Right ventricle myocardium inferior (tissue), 1 donor: ENCODE measurements around the gene STARD7. TPM values are rescaled to one million over a fixed set of nuclear protein-coding genes. Genes with fewer than 3 reads are reported as not detected.
A peak's percentile ranks its signal among the peaks of the same experiment; 100 is the strongest.
"Not testable (repeated sequence)": the region's sequence is repeated elsewhere in the genome, so short reads cannot be mapped to it uniquely, and the experiment has no call there.

Experiments used
- ATAC-seq: fragments of 200-7000 bp; cut with Tn5 transposase; one replicate; pipeline ENCODE4 v1.9.1; 2020; ENCODE audit warnings: mild to moderate bottlenecking, moderate library complexity
- DNase-seq: peaks from one replicate; pipeline ENCODE4 v3.0.0; 2021; ENCODE audit errors: missing footprints
- intact Hi-C: fragments of 100-400 bp; cut with DNase I; formaldehyde crosslinking; loops from one replicate; pipeline ENCODE4 v1.11.0; 2022
- total RNA-seq: library from RNA; stranded (reverse); fragmentation: NEBNext Ultra II Directional; extraction: Animal tissue kit (Norgen Biotek cat#: 25700); gene quantifications from one replicate; pipeline ENCODE4 v1.2.1, GENCODE V29; 2021
- donor health status: DM: no; HTN: yes; CAD: no; lungs with severe emphysema.

The STARD7 gene
- total RNA-seq, 1 donor from 2014 or later, result 194 TPM

GRCh38 chr2:96175951-96176350 lies 32.7 kb downstream of the STARD7 start:
- ATAC-seq (no peak), DNase-seq (no peak)
- intact Hi-C loops, result no loop called here

DNA sequence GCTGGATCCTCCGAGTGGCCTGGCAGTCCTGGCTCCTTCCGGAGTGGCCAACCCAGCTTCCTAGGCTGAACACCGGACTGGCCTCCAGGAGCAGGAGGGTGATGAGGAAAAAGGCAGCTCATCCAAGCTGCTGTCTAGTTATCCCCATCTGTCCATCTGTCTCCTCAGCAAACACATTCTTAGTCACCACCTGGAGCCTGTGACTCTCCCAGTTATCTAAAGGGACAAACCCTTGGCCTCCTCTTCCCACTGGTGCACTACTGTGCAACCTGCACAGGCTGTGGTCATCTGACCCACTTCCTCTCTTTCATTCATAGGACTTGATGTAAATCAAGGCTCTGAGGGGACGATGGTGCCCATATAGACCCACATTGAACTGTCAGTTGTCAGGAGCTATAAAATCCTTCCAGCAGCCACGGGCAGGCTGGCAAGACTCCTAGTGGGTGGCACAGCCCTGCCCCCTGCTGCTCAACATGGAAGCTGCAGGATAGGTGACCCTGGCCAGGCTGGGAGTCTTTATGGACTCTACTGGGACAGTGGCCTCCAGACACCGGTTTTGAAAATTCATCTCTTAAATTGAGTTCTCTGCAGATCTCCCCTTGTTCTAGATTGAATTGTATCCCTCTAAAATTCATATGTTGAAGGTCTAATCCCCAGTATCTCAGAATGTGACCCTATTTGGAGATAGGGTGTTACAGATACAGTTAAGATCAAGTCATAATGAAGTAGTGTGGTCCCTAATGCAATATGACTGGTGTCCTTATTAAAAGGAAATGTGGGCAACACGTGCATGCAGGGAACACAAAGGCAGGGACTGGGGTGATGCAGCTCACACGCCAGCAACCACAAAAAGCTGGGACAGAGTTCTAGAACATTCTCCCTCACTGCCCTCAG lies 34.1 kb downstream of the STARD7 start:
- intact Hi-C loops, result loop anchor here (1.0 kb wide), 1 partner anchor 36 kb away; the partner anchor contains the start of gene ASTL
- DNase-seq (peak; percentile 85), ATAC-seq (peak; percentile 85)

DNA sequence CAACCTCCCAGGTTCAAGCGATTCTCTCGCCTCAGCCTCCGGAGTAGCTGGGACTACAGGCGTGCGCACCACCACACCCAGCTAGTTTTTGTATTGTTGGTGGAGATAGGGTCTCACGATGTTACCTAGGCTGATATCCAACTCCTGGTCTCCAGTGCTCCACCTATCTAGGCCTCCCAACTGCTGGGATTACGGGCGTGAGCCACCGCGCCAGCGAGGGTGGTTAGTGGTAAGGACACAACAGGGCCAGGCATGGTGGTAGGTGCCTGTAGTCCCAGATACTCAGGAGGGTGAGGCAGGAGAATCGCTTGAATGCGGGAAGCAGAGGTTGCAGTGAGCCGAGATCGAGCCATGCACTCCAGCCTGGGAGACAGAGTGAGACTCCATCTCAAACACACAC lies 36.8 kb downstream of the STARD7 start:
- intact Hi-C loops, result no loop called here
- no peak for DNase-seq
- no peak for ATAC-seq

DNA sequence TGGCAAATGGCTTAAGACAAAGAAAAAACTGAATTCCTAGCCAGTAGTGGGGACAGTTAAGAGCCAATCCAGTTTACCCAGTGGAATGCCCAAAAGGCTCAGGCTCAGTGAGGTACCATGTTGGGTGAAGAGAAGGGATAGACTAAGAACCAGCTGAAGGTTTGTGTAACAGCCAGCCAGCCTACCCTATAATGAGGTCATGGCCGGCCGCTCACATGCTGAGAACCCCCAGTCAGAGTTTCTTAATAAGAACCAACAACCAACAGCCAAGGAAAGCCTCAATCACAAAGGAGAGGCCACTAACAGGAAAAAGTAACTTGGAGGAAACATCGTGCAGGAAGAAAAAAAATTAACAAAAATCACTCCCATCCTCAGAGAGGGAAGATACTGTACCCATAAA lies 38.0 kb downstream of the STARD7 start:
- no peak for DNase-seq
- no peak for ATAC-seq
- intact Hi-C loops, result no loop called here

DNA sequence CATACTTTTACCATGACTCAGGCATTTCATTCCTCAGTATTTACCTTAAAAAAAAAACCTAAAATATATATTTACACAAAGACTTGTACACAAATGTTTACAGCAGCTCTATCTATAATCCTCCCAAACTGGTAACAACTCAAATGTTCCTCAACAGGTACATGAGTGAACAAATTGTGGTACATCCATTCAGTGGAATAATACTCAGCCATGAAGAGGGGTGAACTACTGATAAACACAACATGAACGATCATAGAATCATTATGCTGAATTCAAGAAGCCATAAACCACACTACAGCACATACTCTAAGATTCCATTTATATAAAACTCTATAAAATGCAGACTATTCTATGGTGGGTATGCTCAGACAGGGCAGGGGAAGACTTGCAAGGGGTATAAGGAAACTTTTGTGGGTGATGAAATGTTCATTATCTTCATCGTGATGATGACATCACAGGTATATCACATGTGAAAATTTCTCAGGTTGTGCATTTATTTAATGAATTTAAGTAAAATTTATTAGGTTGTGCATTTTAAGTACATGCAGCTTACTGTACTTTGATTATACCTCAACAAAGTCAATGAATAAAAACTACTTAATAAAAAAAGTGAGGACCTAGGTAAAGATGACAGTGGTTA lies 38.6 kb downstream of the STARD7 start:
- intact Hi-C loops, result no loop called here
- DNase-seq (no peak), ATAC-seq (no peak)

GRCh38 chr2:96167407-96168013 lies 41.1 kb downstream of the STARD7 start:
- DNase-seq (no peak), ATAC-seq (no peak)
- intact Hi-C loops, result no loop called here

GRCh38 chr2:96164459-96165184 lies 44.0 kb downstream of the STARD7 start:
- ATAC-seq, result no peak
- no peak for DNase-seq
- intact Hi-C loops, result no loop called here

GRCh38 chr2:96163768-96164429 lies 44.7 kb downstream of the STARD7 start:
- intact Hi-C loops, result no loop called here
- DNase-seq, result no peak
- no peak for ATAC-seq

- intact Hi-C loops, result no loop called here
- ATAC-seq, result no peak
These were observed 45.2 kb downstream of the STARD7 start for GRCh38 chr2:96163415-96163767.

DNA sequence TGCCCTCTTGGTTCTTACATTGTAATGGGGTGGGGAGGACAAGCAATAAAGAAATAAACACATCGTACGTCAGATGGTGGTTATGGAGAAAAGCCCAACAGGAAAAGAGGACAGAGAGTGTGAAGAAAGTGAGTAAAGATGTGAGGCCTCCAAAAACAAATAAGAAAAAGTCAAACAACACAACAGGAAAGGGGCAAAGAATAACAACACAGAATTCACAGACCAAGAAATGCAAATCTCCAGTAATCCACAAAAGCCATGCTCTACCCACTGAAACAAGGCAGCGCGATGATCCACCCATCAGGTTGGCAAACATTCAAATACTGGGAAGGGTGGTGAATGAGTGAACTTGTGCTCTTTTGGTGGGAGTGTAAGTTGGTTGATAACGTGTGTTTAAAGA lies 46.7 kb downstream of the STARD7 start:
- DNase-seq, result no peak
- no peak for ATAC-seq
- intact Hi-C loops, result no loop called here

More at GRCh38 chr2:96163415-96163767, 45.2 kb downstream of the STARD7 start:
- DNase-seq, result peak; percentile 40

GRCh38 chr2:96160366-96160765 lies 48.3 kb downstream of the STARD7 start:
- DNase-seq, ATAC-seq, intact Hi-C loops: not testable (repeated sequence)

GRCh38 chr2:96159084-96159830 lies 49.4 kb downstream of the STARD7 start:
- intact Hi-C loops, result no loop called here
- DNase-seq, result peak; percentile 28
- ATAC-seq, result no peak

- no peak for ATAC-seq
- DNase-seq, result no peak
- intact Hi-C loops, result no loop called here
These were observed 50.1 kb downstream of the STARD7 start for GRCh38 chr2:96158554-96158940.

DNA sequence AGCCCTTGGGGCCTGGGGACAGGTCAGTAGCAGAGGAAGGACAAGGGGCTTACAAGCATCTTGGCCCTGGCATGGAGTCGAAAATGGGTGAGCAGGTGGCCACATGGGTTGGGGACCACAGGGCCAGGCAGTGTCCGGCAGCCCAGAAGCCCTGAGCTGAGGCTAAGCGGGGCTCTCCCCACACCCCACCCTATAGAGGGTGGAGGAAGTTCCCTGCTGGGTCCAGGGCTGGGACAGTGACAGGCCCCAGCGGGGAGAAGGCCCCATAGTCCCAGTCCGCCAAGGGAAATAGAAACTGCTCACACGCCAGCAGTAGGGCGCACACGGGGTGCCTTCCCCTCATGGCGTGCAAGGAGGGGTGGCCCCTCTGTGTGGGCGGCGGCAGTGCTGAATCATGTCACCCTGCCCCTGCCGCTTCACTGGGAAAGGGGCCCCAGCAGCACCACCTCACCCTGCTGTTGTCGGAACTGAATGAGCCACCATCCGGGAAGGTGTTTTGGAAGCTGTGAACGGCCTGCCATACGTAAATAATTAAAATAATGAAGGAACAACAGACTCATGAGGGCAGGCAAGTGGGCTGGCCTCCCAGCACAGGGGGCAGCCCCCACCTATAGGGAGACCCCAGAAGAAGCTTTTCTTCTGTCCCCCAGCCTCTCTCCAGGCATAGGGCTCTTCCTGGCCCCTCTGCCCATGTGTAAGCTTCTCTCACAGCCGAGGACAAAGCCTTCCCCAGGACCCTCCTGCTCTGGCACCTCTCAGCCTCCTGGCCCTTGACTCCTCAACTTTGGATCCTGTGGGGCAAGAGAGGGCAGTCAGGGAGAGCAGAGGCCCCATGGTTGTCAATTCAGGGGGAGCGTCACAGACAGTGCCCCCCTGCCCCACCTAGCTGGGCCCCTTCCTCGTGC lies 50.7 kb downstream of the STARD7 start:
- DNase-seq, result no peak

GRCh38 chr2:96156926-96157648 lies 51.5 kb downstream of the STARD7 start:
- no peak for DNase-seq
- intact Hi-C loops, result no loop called here
- no peak for ATAC-seq

More for the DNA sequence above, 50.7 kb downstream of the STARD7 start:
- intact Hi-C loops, result no loop called here
- ATAC-seq, result no peak

- intact Hi-C loops, result no loop called here
- no peak for ATAC-seq
- no peak for DNase-seq
These were observed 52.4 kb downstream of the STARD7 start for GRCh38 chr2:96156011-96156820.
